GM12873 (cell line): ENCODE results near the gene FARP1.

Experiments used
- CTCF ChIP-seq: IDR thresholded peaks from 2 replicates; pipeline ENCODE4 v1.5.1; 2012; ENCODE audit warnings: low read depth, mild to moderate bottlenecking, moderate library complexity, low read length, control low read depth; ENCODE audit not compliant: insufficient read depth; ENCODE audit errors: missing control alignments

Gene FARP1

GRCh38 chr13:98439896-98440295 lies 297.0 kb downstream of the FARP1 start:
- TF ChIP-seq CTCF, result no peak

- TF ChIP-seq CTCF, result no peak
Observed at GRCh38 chr13:98440390-98441055, 297.6 kb downstream of the FARP1 start.

DNA sequence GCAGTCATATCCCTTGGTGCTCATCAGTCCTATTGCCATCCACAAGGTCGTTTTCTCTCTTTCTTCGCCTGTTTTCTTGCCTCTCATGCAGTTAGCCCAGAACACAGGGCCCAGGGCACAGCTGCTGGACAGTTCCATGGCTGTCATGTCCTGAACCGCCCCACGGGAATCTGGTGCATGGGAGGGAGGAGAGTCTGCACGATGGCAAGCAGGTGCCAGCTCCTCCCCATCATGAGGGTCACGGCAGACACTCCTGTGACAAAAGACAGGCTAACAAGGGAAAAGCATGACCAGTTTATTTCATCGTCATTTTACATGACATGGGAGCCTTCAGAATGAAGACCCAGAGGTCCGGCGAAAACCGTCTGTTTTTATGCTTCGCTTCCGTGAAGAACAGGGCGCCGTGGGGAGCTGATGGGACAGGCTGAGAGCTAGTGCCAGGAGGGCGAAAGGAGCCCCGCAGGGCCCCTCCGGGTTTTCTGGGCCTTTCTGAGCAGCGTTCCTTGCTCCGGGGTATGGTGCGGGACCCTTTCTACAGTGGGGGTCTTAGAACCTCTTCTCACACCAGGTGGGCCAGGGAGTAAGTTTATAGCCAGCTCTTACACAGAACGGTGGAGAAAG lies 298.3 kb downstream of the FARP1 start:
- no peak for TF ChIP-seq CTCF

GRCh38 chr13:98442391-98443230 lies 299.7 kb downstream of the FARP1 start:
- TF ChIP-seq CTCF, result no peak

DNA sequence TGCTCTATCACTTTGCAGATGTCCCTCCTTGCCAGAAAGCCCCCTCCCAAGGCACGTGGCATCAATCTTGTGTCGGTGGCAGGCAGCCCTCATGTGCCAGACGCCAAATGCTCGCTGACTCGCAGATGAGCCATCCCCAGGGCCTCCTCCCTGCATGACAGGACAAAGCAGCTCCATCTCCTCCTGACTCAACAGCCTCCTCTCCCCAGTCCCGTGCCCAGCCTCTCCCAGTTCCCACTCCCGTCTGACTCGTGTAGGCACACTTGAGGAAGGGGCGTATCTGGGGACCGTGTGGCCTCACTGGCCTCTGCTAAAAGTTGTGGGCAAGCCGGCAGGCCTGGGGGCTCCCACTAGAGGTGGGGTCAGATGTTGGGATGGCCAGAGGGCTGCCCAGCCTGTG lies 300.4 kb downstream of the FARP1 start:
- TF ChIP-seq CTCF, result no peak

- no peak for TF ChIP-seq CTCF
Observed at GRCh38 chr13:98443800-98444325, 301.0 kb downstream of the FARP1 start.

DNA sequence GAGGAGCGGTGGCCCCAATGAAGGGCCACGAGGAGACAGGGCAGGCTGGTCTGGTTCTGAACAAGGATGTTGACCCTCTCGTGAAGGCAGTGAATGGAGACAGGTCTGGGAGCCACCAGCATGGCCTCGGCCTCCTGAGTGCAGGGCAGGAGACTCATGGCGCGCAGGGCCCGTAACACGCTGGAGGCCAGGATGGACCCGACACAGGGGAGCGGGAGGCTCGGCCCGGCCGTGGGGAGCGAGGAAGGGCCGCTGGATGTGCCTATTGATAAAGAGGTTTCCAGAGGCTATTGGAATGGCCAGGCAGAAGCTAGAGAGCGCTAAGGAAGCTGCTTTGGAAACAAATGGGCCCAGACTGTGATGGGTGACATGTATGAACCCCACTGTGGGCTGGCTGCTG lies 301.5 kb downstream of the FARP1 start:
- no peak for TF ChIP-seq CTCF
